ENCODE results near the gene DNAJC3.
"Not testable (repeated sequence)": the region's sequence is repeated elsewhere in the genome, so short reads cannot be mapped to it uniquely, and the experiment has no call there.

Gene DNAJC3

GRCh38 chr13:95671597-95671996, 5.3 kb upstream of the DNAJC3 start:
- DNase-seq (ENCODE audit: low read depth): no peak

GRCh38 chr13:95676105-95676761, 706 bp upstream of the DNAJC3 start:
- DNase-seq (ENCODE audit: low read depth): peak; percentile 65

- peak; percentile 18 for DNase-seq (ENCODE audit: low read depth)
These were observed 776 bp downstream of the DNAJC3 start for GRCh38 chr13:95677564-95678266.

- no peak for DNase-seq (ENCODE audit: low read depth)
These were observed 2.0 kb downstream of the DNAJC3 start for GRCh38 chr13:95678967-95679366.

GRCh38 chr13:95679722-95680121, 2.8 kb downstream of the DNAJC3 start:
- DNase-seq (ENCODE audit: low read depth): no peak

- no peak for DNase-seq (ENCODE audit: low read depth)
These were observed 7.5 kb downstream of the DNAJC3 start for GRCh38 chr13:95684418-95684817.

- DNase-seq (ENCODE audit: low read depth): not testable (repeated sequence)
These were observed 8.0 kb downstream of the DNAJC3 start for GRCh38 chr13:95684960-95685359.

- no peak for DNase-seq (ENCODE audit: low read depth)
These were observed 12.6 kb downstream of the DNAJC3 start for GRCh38 chr13:95689582-95689926.

- not testable (repeated sequence) for DNase-seq (ENCODE audit: low read depth)
These were observed 14.0 kb downstream of the DNAJC3 start for GRCh38 chr13:95690986-95691385.

GRCh38 chr13:95697052-95697680, 20.2 kb downstream of the DNAJC3 start:
- DNase-seq (ENCODE audit: low read depth): no peak

- DNase-seq (ENCODE audit: low read depth): peak; percentile 41
These were observed 21.3 kb downstream of the DNAJC3 start for GRCh38 chr13:95698047-95698749.

- no peak for DNase-seq (ENCODE audit: low read depth)
These were observed 26.6 kb downstream of the DNAJC3 start for GRCh38 chr13:95703576-95703975.

- peak; percentile 21 for DNase-seq (ENCODE audit: low read depth)
These were observed 27.6 kb downstream of the DNAJC3 start for GRCh38 chr13:95704510-95704909.

- no peak for DNase-seq (ENCODE audit: low read depth)
These were observed 29.4 kb downstream of the DNAJC3 start for GRCh38 chr13:95706356-95706755.

- no peak for DNase-seq (ENCODE audit: low read depth)
These were observed 30.1 kb downstream of the DNAJC3 start for GRCh38 chr13:95707035-95707434.

- DNase-seq (ENCODE audit: low read depth): no peak
These were observed 30.8 kb downstream of the DNAJC3 start for GRCh38 chr13:95707442-95708390.

- no peak for DNase-seq (ENCODE audit: low read depth)
These were observed 31.4 kb downstream of the DNAJC3 start for GRCh38 chr13:95708391-95708774.

GRCh38 chr13:95708811-95709500, 32.0 kb downstream of the DNAJC3 start:
- DNase-seq (ENCODE audit: low read depth): peak; percentile 62

- peak; percentile 67 for DNase-seq (ENCODE audit: low read depth)
These were observed 33.4 kb downstream of the DNAJC3 start for GRCh38 chr13:95710313-95710712.

GRCh38 chr13:95712846-95713245, 35.9 kb downstream of the DNAJC3 start:
- DNase-seq (ENCODE audit: low read depth): not testable (repeated sequence)

- no peak for DNase-seq (ENCODE audit: low read depth)
These were observed 36.7 kb downstream of the DNAJC3 start for GRCh38 chr13:95713651-95714050.

All from amniotic epithelial cell (primary cell).